HS-27A (cell line): ENCODE results near the gene RABGAP1L.
A peak's percentile ranks its signal among the peaks of the same experiment; 100 is the strongest.
"Not testable (repeated sequence)": the region's sequence is repeated elsewhere in the genome, so short reads cannot be mapped to it uniquely, and the experiment has no call there.

Source experiments
- DNase-seq: peaks from one replicate; pipeline ENCODE4 v3.0.0-alpha.2; 2012; ENCODE audit warnings: low read depth, missing footprints

The RABGAP1L gene

GRCh38 chr1:174815474-174815908 is 656.2 kb downstream of the RABGAP1L start:
- DNase-seq: no peak

- DNase-seq: not testable (repeated sequence)
Measured at GRCh38 chr1:174816621-174817020, 657.3 kb downstream of the RABGAP1L start.

- DNase-seq: no peak
Measured at GRCh38 chr1:174818014-174818616, 658.8 kb downstream of the RABGAP1L start.

GRCh38 chr1:174818951-174819350 is 659.6 kb downstream of the RABGAP1L start:
- DNase-seq: peak; percentile 20

- no peak for DNase-seq
Measured at GRCh38 chr1:174819596-174819995, 660.3 kb downstream of the RABGAP1L start.

- DNase-seq: no peak
Measured at GRCh38 chr1:174825127-174825526, 665.8 kb downstream of the RABGAP1L start.

- DNase-seq: no peak
Measured at GRCh38 chr1:174825806-174826205, 666.5 kb downstream of the RABGAP1L start.

- DNase-seq: no peak
Measured at GRCh38 chr1:174828264-174828663, 668.9 kb downstream of the RABGAP1L start.

- DNase-seq: no peak
Measured at GRCh38 chr1:174829990-174830389, 670.7 kb downstream of the RABGAP1L start.

GRCh38 chr1:174836543-174836942 is 677.2 kb downstream of the RABGAP1L start:
- DNase-seq: no peak

GRCh38 chr1:174837386-174837785 is 678.1 kb downstream of the RABGAP1L start:
- DNase-seq: no peak

GRCh38 chr1:174839211-174839610 is 679.9 kb downstream of the RABGAP1L start:
- no peak for DNase-seq

GRCh38 chr1:174841747-174842146 is 682.4 kb downstream of the RABGAP1L start:
- no peak for DNase-seq

- DNase-seq: not testable (repeated sequence)
Measured at GRCh38 chr1:174848593-174849560, 689.6 kb downstream of the RABGAP1L start.

GRCh38 chr1:174850726-174851125 is 691.4 kb downstream of the RABGAP1L start:
- no peak for DNase-seq

GRCh38 chr1:174858301-174858700 is 699.0 kb downstream of the RABGAP1L start:
- DNase-seq: no peak

- DNase-seq: no peak
Measured at GRCh38 chr1:174870319-174870718, 711.0 kb downstream of the RABGAP1L start.

- DNase-seq: no peak
Measured at GRCh38 chr1:174871886-174872285, 712.6 kb downstream of the RABGAP1L start.

GRCh38 chr1:174872615-174873058 is 713.3 kb downstream of the RABGAP1L start:
- DNase-seq: no peak

- DNase-seq: no peak
Measured at GRCh38 chr1:174874331-174875053, 715.2 kb downstream of the RABGAP1L start.

- DNase-seq: no peak
Measured at GRCh38 chr1:174875306-174875705, 716.0 kb downstream of the RABGAP1L start.

- DNase-seq: no peak
Measured at GRCh38 chr1:174877208-174877673, 717.9 kb downstream of the RABGAP1L start.
